HepG2 (cell line): Measurements from ENCODE around the gene CAMTA1. TPM values are rescaled to one million over a fixed set of nuclear protein-coding genes. Genes with fewer than 3 reads are reported as not detected.

Source experiments
- ATAC-seq: fragments of 200-7000 bp; cut with Tn5 transposase; 3 replicates; pipeline ENCODE4 v1.9.1; 2020; ENCODE audit warnings: mild to moderate bottlenecking, moderate library complexity
- BruUV-seq: library from RNA; stranded (reverse); fragments of 400-500 nt; replicated peaks from 2 replicates; lab custom pipeline; 2021; lab: Mats Ljungman, UMichigan
- CTCF ChIA-PET: fragments of 300-600 bp; formaldehyde crosslinking; extraction: SDS; loops from one replicate; lab custom pipeline; 2021; ENCODE audit warnings: low total read pairs, inconsistent platforms, low intra/inter-chr PET ratio; lab: Yijun Ruan, JAX
- POLR2A ChIA-PET: fragments of 350-600 bp; sonication (Branson Sonifier 250); formaldehyde crosslinking; loops from one replicate; lab custom pipeline; 2020; ENCODE audit warnings: antibody characterized with exemption, inconsistent platforms; lab: Yijun Ruan, JAX
- DNase-seq: peaks from one replicate; pipeline ENCODE4 v3.0.0-alpha.2; 2015; ENCODE audit warnings: low spot score
- FAIRE-seq: peaks from 3 replicates; lab custom pipeline; 2011; peaks lifted over from hg19 to GRCh38; lab: Jason Lieb, UNC
- H2AFZ ChIP-seq: one replicate; pipeline ENCODE4 v1.6.1; 2011; ENCODE audit warnings: low read length, inconsistent platforms
- H3K27ac ChIP-seq: fragments of 300-600 bp; 3 replicates; pipeline ENCODE4 v1.8.0; 2011; ENCODE audit warnings: mixed run types, mild to moderate bottlenecking, mixed read lengths, low read length, inconsistent platforms; ENCODE audit not compliant: insufficient read depth; ENCODE audit errors: extremely low read length
- H3K27me3 ChIP-seq, 2 experiments: fragments of 200-600 bp in 1 of 2; 2 replicates in 1 of 2; 3 replicates in 1 of 2; pipeline versions ENCODE4 v1.6.0 to v1.8.0; 2011; ENCODE audit warnings: low read length in 2 of 2, mild to moderate bottlenecking in 2 of 2, moderate library complexity in 2 of 2, inconsistent platforms in 1 of 2; ENCODE audit not compliant: insufficient read depth in 2 of 2, control insufficient read depth in 1 of 2
- H3K36me3 ChIP-seq, 2 experiments: fragments of 200-600 bp in 1 of 2; replicated peaks in 1 of 2; 2 replicates in 1 of 2; 3 replicates in 1 of 2; pipeline versions ENCODE4 v1.5.1 to v1.8.0; 2011; ENCODE audit warnings: low read length in 2 of 2, inconsistent platforms in 1 of 2; ENCODE audit not compliant: insufficient read depth in 2 of 2, control insufficient read depth in 1 of 2
- H3K4me1 ChIP-seq: 2 replicates; pipeline ENCODE4 v1.5.1; 2012; ENCODE audit warnings: low read length, inconsistent platforms; ENCODE audit not compliant: insufficient read depth
- H3K4me2 ChIP-seq: 2 replicates; pipeline ENCODE4 v1.6.0; 2011; ENCODE audit warnings: low read depth, low read length, inconsistent platforms
- H3K4me3 ChIP-seq, 3 experiments: fragments of 200-600 bp in 1 of 3; sonication (generic), shearing (Covaris generic) in 1 of 3; replicated peaks in 1 of 3; 2 replicates each; pipeline ENCODE4 v1.5.1; 2011 to 2016; ENCODE audit warnings: low read length in 3 of 3, inconsistent platforms in 2 of 3, low read depth in 2 of 3, mild to moderate bottlenecking in 2 of 3, control low read depth in 1 of 3, mixed read lengths in 1 of 3; ENCODE audit not compliant: insufficient read depth in 1 of 3
- H3K79me2 ChIP-seq: one replicate; pipeline ENCODE4 v1.6.1; 2011; ENCODE audit warnings: low read length, inconsistent platforms; ENCODE audit not compliant: insufficient read depth
- H3K9ac ChIP-seq: 2 replicates; pipeline ENCODE4 v1.6.0; 2011; ENCODE audit warnings: mild to moderate bottlenecking, low read depth, low read length, inconsistent platforms; ENCODE audit not compliant: insufficient read depth
- H3K9me3 ChIP-seq: 2 replicates; pipeline ENCODE4 v1.5.1; 2012; ENCODE audit warnings: mild to moderate bottlenecking, low read length
- H4K20me1 ChIP-seq: 2 replicates; pipeline ENCODE4 v1.6.0; 2011; ENCODE audit warnings: inconsistent platforms, mild to moderate bottlenecking, low read length, moderate library complexity; ENCODE audit not compliant: insufficient read depth
- AGO1 ChIP-seq: fragments of 200-400 bp; formaldehyde crosslinking; IDR thresholded peaks from 2 replicates; pipeline ENCODE4 v1.6.1; 2017; ENCODE audit warnings: mild to moderate bottlenecking, low read depth, low read length, moderate library complexity; ENCODE audit not compliant: poor library complexity, severe bottlenecking
- CC2D1A ChIP-seq: sonication (generic); formaldehyde crosslinking; IDR thresholded peaks from 2 replicates; pipeline ENCODE4 v1.8.1; 2023; ENCODE audit warnings: mild to moderate bottlenecking, missing genetic modification reagents
- HDAC2 ChIP-seq: sonication (generic); formaldehyde crosslinking; IDR thresholded peaks from 2 replicates; pipeline ENCODE4 v1.4.0; 2020; ENCODE audit warnings: missing genetic modification reagents
- RARA ChIP-seq: IDR thresholded peaks from 2 replicates; pipeline ENCODE4 v1.6.1; 2016; ENCODE audit warnings: missing genetic modification reagents, missing compliant biosample characterization
- SOX13 ChIP-seq, 3 experiments: fragments of 450-650 bp in 1 of 3; sonication (generic) in 1 of 3; formaldehyde crosslinking in 1 of 3; IDR thresholded peaks in 2 of 3; conservative IDR thresholded peaks in 1 of 3; 2 replicates each; pipeline versions ENCODE4 v1.5.0 to v1.6.1; 2016 to 2020; ENCODE audit warnings: antibody characterized with exemption in 1 of 3, mild to moderate bottlenecking in 1 of 3, missing compliant biosample characterization in 1 of 3, missing genetic modification reagents in 1 of 3, moderate library complexity in 1 of 3
- YY1 ChIP-seq: IDR thresholded peaks from 2 replicates; pipeline ENCODE4 v1.6.1; 2011; ENCODE audit warnings: low read length, low read depth, moderate library complexity, mild to moderate bottlenecking; ENCODE audit not compliant: insufficient read depth, insufficient replicate concordance
- ZC3H4 ChIP-seq: sonication (generic); formaldehyde crosslinking; IDR thresholded peaks from 2 replicates; pipeline ENCODE4 v1.4.0; 2020; ENCODE audit warnings: missing genetic modification reagents, borderline replicate concordance
- ZFP90 ChIP-seq: sonication (generic); formaldehyde crosslinking; IDR thresholded peaks from 2 replicates; pipeline ENCODE4 v1.8.0; 2022; ENCODE audit warnings: missing genetic modification reagents, mild to moderate bottlenecking, inconsistent platforms, borderline replicate concordance
- ZNF274 ChIP-seq: sonication (generic); formaldehyde crosslinking; IDR thresholded peaks from 2 replicates; pipeline ENCODE4 v1.5.1; 2020; ENCODE audit warnings: mild to moderate bottlenecking, missing genetic modification reagents
- ZNF335 ChIP-seq: sonication (generic); formaldehyde crosslinking; IDR thresholded peaks from 2 replicates; pipeline ENCODE4 v1.4.0; 2020; ENCODE audit warnings: missing genetic modification reagents
- ZNF546 ChIP-seq: sonication (generic); formaldehyde crosslinking; conservative IDR thresholded peaks from 2 replicates; pipeline ENCODE4 v1.8.1; 2023; ENCODE audit warnings: mild to moderate bottlenecking, missing genetic modification reagents
- ZNF557 ChIP-seq: sonication (generic); formaldehyde crosslinking; IDR thresholded peaks from 2 replicates; pipeline ENCODE4 v1.4.0; 2020; ENCODE audit warnings: missing genetic modification reagents
- ZNF672 ChIP-seq: sonication (generic); formaldehyde crosslinking; IDR thresholded peaks from 2 replicates; pipeline ENCODE4 v1.8.1; 2022; ENCODE audit warnings: missing genetic modification reagents
- ZNF75D ChIP-seq: sonication (generic); formaldehyde crosslinking; IDR thresholded peaks from 2 replicates; pipeline ENCODE4 v1.8.1; 2023; ENCODE audit warnings: missing genetic modification reagents, mild to moderate bottlenecking, borderline replicate concordance
- WGBS: methylation state at CpG from one replicate; pipeline ENCODE4 v1.1.6; 2017; ENCODE audit warnings: low lambda C conversion rate; 5-methylcytosine and 5-hydroxymethylcytosine counted together
- in situ Hi-C: cut with HindIII; loops from 2 replicates; pipeline ENCODE4 v1.10.0; 2017; ENCODE audit warnings: low pct_unique_long_range_greater_than_20kb; ENCODE audit not compliant: extremely low pct_ligation_motif_present
- intact Hi-C: fragments of 100-400 bp; cut with micrococcal nuclease; formaldehyde crosslinking; loops from one replicate; pipeline ENCODE4 v1.10.0; 2022; ENCODE audit not compliant: unreplicated experiment
- polyA plus RNA-seq, 8 experiments: library from polyadenylated mRNA; depleted of rRNA in 3 of 8; stranded (reverse) in 7 of 8; unstranded in 1 of 8; fragments of >200 nt; fragmentation: Illumina TruSeq in 4 of 8; extraction: Trizol in 4 of 8; gene quantifications; 2 replicates each; pipeline versions ENCODE4 v1.2.1 to v1.2.3, GENCODE V29; 2011 to 2016; ENCODE audit warnings: low read depth in 4 of 8, missing spikeins in 1 of 8, mixed read lengths in 1 of 8; ENCODE audit not compliant: insufficient read depth in 1 of 8
- total RNA-seq, 5 experiments: library from RNA; depleted of rRNA; stranded (reverse); fragments of >200 nt; fragmentation: Illumina TruSeq; extraction: Trizol; gene quantifications; 2 replicates each; pipeline ENCODE4 v1.2.3, GENCODE V29; 2016; ENCODE audit warnings: low read depth in 1 of 5
- TF ChIP-seq, protein P1 (sequence below): sonication (generic); formaldehyde crosslinking; IDR thresholded peaks from 2 replicates; pipeline ENCODE4 v1.9.0; 2021; ENCODE audit warnings: missing genetic modification reagents, mild to moderate bottlenecking, borderline replicate concordance
- TF ChIP-seq, protein P2 (sequence below): sonication (generic); formaldehyde crosslinking; IDR thresholded peaks from 2 replicates; pipeline ENCODE4 v1.8.1; 2023; ENCODE audit warnings: mild to moderate bottlenecking, missing genetic modification reagents, borderline replicate concordance
- TF ChIP-seq, protein P3 (sequence below): IDR thresholded peaks from 2 replicates; pipeline ENCODE4 v1.6.1; 2016; ENCODE audit warnings: low read depth
- TF ChIP-seq, protein P4 (sequence below): sonication (generic); formaldehyde crosslinking; IDR thresholded peaks from 2 replicates; pipeline ENCODE4 v1.4.0; 2020; ENCODE audit warnings: missing genetic modification reagents, borderline replicate concordance

The CAMTA1 gene
- total and polyA plus RNA-seq, 2 of the 13 experiments (the other 11 are each of a cell fraction or from before 2014, with no cell fraction given) = 25.0 to 36.4 TPM

DNA sequence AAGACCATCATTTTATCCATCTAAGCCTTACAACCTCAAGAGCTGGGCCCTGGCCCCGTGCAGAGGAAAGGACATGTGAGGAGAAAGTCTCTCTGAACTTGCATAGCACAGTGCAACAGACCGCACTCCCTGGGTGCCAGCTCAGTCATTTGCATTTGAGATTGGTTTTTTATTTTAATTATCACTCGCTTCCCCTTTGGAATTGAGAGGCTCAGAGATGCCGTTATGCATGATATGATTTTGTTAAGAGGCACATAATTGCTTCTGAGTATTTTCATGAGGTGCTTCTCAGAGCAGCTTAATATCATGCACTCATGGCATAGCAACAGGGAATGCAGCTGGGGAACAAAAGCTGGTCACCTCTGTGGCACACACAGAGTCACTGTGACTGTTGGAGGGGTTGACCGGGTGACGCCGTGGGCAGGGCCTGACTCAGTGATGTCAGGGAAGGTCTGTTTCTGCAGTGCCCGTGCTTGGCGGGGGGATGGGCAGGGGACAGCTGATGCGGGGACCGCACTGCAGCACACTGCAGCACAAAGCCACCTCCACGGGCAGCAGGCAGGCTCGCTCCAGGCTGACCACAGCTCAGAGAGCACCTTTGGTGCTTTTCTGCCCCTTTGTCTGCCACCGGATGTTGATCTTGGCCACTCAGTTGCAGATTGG lies 942.7 kb downstream of the CAMTA1 start:
- FAIRE-seq (no peak), DNase-seq (no peak)
- no peak overlapping the region for H3K4me3 ChIP-seq
- no peaks in the 10 kb centered on the region for H3K79me2 ChIP-seq
- no peak overlapping the region for H2AFZ ChIP-seq
- H3K27me3 ChIP-seq = no peaks in the 10 kb centered on the region
- no peak overlapping the region for H3K27ac ChIP-seq
- intact Hi-C loops = no loop called here
- TF ChIP-seq ZNF546 = no peak
- TF ChIP-seq, protein P1, sequence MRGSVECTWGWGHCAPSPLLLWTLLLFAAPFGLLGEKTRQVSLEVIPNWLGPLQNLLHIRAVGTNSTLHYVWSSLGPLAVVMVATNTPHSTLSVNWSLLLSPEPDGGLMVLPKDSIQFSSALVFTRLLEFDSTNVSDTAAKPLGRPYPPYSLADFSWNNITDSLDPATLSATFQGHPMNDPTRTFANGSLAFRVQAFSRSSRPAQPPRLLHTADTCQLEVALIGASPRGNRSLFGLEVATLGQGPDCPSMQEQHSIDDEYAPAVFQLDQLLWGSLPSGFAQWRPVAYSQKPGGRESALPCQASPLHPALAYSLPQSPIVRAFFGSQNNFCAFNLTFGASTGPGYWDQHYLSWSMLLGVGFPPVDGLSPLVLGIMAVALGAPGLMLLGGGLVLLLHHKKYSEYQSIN = no peak
- TF ChIP-seq, protein P2, sequence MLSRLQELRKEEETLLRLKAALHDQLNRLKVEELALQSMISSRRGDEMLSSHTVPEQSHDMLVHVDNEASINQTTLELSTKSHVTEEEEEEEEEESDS (CRISPR knock-in tag) = no peak
- TF ChIP-seq HDAC2 (CRISPR knock-in tag) = no peak
- TF ChIP-seq, protein P3, sequence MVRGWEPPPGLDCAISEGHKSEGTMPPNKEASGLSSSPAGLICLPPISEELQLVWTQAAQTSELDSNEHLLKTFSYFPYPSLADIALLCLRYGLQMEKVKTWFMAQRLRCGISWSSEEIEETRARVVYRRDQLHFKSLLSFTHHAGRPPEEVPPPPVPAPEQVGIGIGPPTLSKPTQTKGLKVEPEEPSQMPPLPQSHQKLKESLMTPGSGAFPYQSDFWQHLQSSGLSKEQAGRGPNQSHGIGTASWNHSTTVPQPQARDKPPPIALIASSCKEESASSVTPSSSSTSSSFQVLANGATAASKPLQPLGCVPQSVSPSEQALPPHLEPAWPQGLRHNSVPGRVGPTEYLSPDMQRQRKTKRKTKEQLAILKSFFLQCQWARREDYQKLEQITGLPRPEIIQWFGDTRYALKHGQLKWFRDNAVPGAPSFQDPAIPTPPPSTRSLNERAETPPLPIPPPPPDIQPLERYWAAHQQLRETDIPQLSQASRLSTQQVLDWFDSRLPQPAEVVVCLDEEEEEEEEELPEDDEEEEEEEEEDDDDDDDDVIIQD (CRISPR knock-in tag) = no peak
- TF ChIP-seq ZNF672 (CRISPR knock-in tag) = no peak
- no peak for TF ChIP-seq ZNF75D (CRISPR knock-in tag)
- TF ChIP-seq YY1 = no peak
- TF ChIP-seq SOX13 (IDR thresholded peaks at IDR 0.05) = no peak
- TF ChIP-seq SOX13 (CRISPR knock-in tag; conservative IDR thresholded peaks at IDR 0.05 in 1 of 2, IDR thresholded peaks at IDR 0.05 in 1 of 2) = no peak
- TF ChIP-seq ZFP90 = no peak
- no peak for TF ChIP-seq RARA
- TF ChIP-seq, protein P4, sequence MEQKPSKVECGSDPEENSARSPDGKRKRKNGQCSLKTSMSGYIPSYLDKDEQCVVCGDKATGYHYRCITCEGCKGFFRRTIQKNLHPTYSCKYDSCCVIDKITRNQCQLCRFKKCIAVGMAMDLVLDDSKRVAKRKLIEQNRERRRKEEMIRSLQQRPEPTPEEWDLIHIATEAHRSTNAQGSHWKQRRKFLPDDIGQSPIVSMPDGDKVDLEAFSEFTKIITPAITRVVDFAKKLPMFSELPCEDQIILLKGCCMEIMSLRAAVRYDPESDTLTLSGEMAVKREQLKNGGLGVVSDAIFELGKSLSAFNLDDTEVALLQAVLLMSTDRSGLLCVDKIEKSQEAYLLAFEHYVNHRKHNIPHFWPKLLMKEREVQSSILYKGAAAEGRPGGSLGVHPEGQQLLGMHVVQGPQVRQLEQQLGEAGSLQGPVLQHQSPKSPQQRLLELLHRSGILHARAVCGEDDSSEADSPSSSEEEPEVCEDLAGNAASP (CRISPR knock-in tag) = no peak
- no peak for TF ChIP-seq ZC3H4 (CRISPR knock-in tag)
- TF ChIP-seq ZNF335 (CRISPR knock-in tag) = no peak
- TF ChIP-seq CC2D1A (CRISPR knock-in tag) = no peak
- TF ChIP-seq AGO1 = no peak
- no peak for TF ChIP-seq ZNF274 (CRISPR knock-in tag)
- no peak for TF ChIP-seq ZNF557 (CRISPR knock-in tag)
- TF ChIP-seq, all 625 proteins: peak for 0
- Histone ChIP-seq H3K9me3 (no peaks in the 10 kb centered on the region), H3K36me3 (0 out of 5 replicates have a peak, but pooled peaks cover 0 to 5% of the 10 kb centered on the region in 2 experiments), H3K9ac (no peak overlapping the region), H3K4me2 (no peak overlapping the region), H3K4me1 (no peaks in the 10 kb centered on the region), H4K20me1 (no peaks in the 10 kb centered on the region)
- ATAC-seq = no peak
- in situ Hi-C loops = no loop called here
- BruUV-seq = no TSS peak
- 95% methylated on average over 5 of the region's 14 CpGs for WGBS
- CTCF ChIA-PET = no interaction called here
- POLR2A ChIA-PET = no interaction called here
